RWPE2 (cell line): Measurements from ENCODE around the gene FAM163A.

ENCODE experiments used
- ATAC-seq: fragments of 200-7000 bp; cut with Tn5 transposase; 3 replicates; pipeline ENCODE4 v1.9.1; 2021; ENCODE audit warnings: low read depth
- DNase-seq: peaks from one replicate; pipeline ENCODE4 v3.0.0-alpha.2; 2020; ENCODE audit warnings: low spot score
- H3K27ac ChIP-seq: fragments of 450-650 bp; 2 replicates; pipeline ENCODE4 v1.5.1; 2017; ENCODE audit warnings: mild to moderate bottlenecking; ENCODE audit not compliant: poor library complexity, severe bottlenecking
- H3K27me3 ChIP-seq: fragments of 250-450 bp; sonication (Bioruptor Pico); 2 replicates; pipeline ENCODE4 v1.5.1; 2021; ENCODE audit warnings: mild to moderate bottlenecking, moderate library complexity; ENCODE audit not compliant: insufficient read depth, poor library complexity, severe bottlenecking
- H3K36me3 ChIP-seq: fragments of 250-450 bp; sonication (Bioruptor Pico); 2 replicates; pipeline ENCODE4 v1.5.1; 2020; ENCODE audit warnings: low read depth, mild to moderate bottlenecking, moderate library complexity
- H3K4me1 ChIP-seq: fragments of 250-450 bp; sonication (Bioruptor Pico); 2 replicates; pipeline ENCODE4 v1.5.1; 2021; ENCODE audit warnings: mild to moderate bottlenecking, moderate library complexity; ENCODE audit not compliant: insufficient read depth, poor library complexity, severe bottlenecking
- H3K4me3 ChIP-seq: fragments of 250-450 bp; sonication (Bioruptor Pico); 2 replicates; pipeline ENCODE4 v1.5.1; 2021; ENCODE audit warnings: mild to moderate bottlenecking, moderate library complexity; ENCODE audit not compliant: severe bottlenecking
- H3K9me3 ChIP-seq: fragments of 250-450 bp; sonication (Bioruptor Pico); 2 replicates; pipeline ENCODE4 v1.5.1; 2021; ENCODE audit warnings: mild to moderate bottlenecking, moderate library complexity; ENCODE audit not compliant: severe bottlenecking
- TF ChIP-seq, protein P1 (sequence below): fragments of 450-650 bp; IDR thresholded peaks from one replicate; pipeline ENCODE4 v1.5.1; 2017; ENCODE audit warnings: mild to moderate bottlenecking, moderate library complexity; ENCODE audit not compliant: poor library complexity, severe bottlenecking

Gene FAM163A

GRCh38 chr1:179708434-179709195 lies 34.5 kb upstream of the FAM163A start:
- Histone ChIP-seq H3K27ac (no peak overlapping the region), H3K36me3 (no peaks in the 10 kb centered on the region), H3K4me1 (no peaks in the 10 kb centered on the region), H3K27me3 (no peaks in the 10 kb centered on the region), H3K4me3 (no peak overlapping the region), H3K9me3 (no peaks in the 10 kb centered on the region)
- ATAC-seq (no peak), DNase-seq (no peak)
- TF ChIP-seq, protein P1, sequence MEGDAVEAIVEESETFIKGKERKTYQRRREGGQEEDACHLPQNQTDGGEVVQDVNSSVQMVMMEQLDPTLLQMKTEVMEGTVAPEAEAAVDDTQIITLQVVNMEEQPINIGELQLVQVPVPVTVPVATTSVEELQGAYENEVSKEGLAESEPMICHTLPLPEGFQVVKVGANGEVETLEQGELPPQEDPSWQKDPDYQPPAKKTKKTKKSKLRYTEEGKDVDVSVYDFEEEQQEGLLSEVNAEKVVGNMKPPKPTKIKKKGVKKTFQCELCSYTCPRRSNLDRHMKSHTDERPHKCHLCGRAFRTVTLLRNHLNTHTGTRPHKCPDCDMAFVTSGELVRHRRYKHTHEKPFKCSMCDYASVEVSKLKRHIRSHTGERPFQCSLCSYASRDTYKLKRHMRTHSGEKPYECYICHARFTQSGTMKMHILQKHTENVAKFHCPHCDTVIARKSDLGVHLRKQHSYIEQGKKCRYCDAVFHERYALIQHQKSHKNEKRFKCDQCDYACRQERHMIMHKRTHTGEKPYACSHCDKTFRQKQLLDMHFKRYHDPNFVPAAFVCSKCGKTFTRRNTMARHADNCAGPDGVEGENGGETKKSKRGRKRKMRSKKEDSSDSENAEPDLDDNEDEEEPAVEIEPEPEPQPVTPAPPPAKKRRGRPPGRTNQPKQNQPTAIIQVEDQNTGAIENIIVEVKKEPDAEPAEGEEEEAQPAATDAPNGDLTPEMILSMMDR: no peak

GRCh38 chr1:179709841-179710329 lies 33.2 kb upstream of the FAM163A start:
- ATAC-seq (no peak), DNase-seq (no peak)
- H3K27ac ChIP-seq: no peak overlapping the region
- no peaks in the 10 kb centered on the region for H3K36me3 ChIP-seq
- H3K4me3 ChIP-seq: no peak overlapping the region
- H3K4me1 ChIP-seq: no peaks in the 10 kb centered on the region
- no peaks in the 10 kb centered on the region for H3K27me3 ChIP-seq
- peaks cover 2% of the 10 kb centered on the region for H3K9me3 ChIP-seq
- TF ChIP-seq, protein P1: no peak

DNA sequence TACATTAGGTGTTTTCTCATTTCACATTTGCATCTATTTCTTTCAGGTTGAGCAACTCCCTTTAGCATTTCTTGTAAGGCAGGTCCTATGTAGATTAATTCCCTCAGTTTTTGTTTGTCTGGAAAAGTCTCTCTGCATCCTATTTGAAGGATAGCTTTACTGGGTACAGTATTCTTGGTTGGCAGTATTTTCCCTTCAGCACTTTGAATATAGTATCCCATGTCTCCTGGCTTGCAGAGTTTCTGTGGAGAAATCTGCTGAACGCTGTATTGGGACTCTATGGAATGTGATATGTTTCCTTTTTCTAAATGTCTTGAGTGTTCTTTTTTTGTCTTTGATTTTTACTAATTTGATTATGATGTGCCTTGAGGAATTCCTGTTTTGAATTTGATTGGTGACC lies 28.9 kb upstream of the FAM163A start:
- H3K4me1 ChIP-seq: no peaks in the 10 kb centered on the region
- no peak for ATAC-seq
- no peak overlapping the region for H3K4me3 ChIP-seq
- H3K36me3 ChIP-seq: no peaks in the 10 kb centered on the region
- TF ChIP-seq, protein P1: no peak
- H3K27me3 ChIP-seq: no peaks in the 10 kb centered on the region
- H3K27ac ChIP-seq: no peak overlapping the region
- no peak for DNase-seq
- H3K9me3 ChIP-seq: peaks cover 2% of the 10 kb centered on the region

GRCh38 chr1:179714623-179715022 lies 28.5 kb upstream of the FAM163A start:
- Histone ChIP-seq H3K27me3 (no peaks in the 10 kb centered on the region), H3K27ac (no peak overlapping the region), H3K9me3 (peaks cover 2% of the 10 kb centered on the region), H3K36me3 (no peaks in the 10 kb centered on the region), H3K4me3 (no peak overlapping the region), H3K4me1 (no peaks in the 10 kb centered on the region)
- DNase-seq (no peak), ATAC-seq (no peak)
- TF ChIP-seq, protein P1: no peak

DNA sequence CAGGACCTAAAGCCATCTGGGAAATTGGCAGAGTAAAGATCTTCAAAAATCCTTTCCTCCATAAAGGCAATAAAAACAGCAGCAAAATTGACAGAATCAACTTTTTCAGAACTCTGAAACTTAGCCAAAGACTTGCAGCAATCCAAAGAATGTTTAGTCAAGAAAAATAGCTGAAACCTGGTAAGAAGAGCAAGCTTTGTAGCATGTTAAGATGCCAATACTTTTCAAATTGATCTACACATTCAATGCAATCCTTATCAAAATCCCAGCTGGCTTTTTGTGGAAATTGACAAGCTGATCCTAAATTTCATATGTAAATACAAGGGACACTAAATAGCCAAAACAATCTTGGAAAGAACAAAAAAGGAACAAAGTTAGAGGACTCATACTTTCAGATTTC lies 23.8 kb upstream of the FAM163A start:
- DNase-seq (no peak), ATAC-seq (no peak)
- Histone ChIP-seq H3K36me3 (no peaks in the 10 kb centered on the region), H3K27me3 (no peaks in the 10 kb centered on the region), H3K27ac (no peak overlapping the region), H3K4me3 (no peak overlapping the region), H3K4me1 (no peaks in the 10 kb centered on the region), H3K9me3 (peaks cover 2% of the 10 kb centered on the region)
- TF ChIP-seq, protein P1: no peak
